HG03469 (cell line): ENCODE measurements around the gene TSHR.
"Not testable (repeated sequence)": the region's sequence is repeated elsewhere in the genome, so short reads cannot be mapped to it uniquely, and the experiment has no call there.

ENCODE experiments used
- ATAC-seq: cut with Tn5 transposase; IDR thresholded peaks from one replicate; pipeline ENCODE4 v1.9.1; 2021; ENCODE audit warnings: mild to moderate bottlenecking, moderate library complexity, moderate number of reproducible peaks; ENCODE audit not compliant: unreplicated experiment

Gene TSHR

DNA sequence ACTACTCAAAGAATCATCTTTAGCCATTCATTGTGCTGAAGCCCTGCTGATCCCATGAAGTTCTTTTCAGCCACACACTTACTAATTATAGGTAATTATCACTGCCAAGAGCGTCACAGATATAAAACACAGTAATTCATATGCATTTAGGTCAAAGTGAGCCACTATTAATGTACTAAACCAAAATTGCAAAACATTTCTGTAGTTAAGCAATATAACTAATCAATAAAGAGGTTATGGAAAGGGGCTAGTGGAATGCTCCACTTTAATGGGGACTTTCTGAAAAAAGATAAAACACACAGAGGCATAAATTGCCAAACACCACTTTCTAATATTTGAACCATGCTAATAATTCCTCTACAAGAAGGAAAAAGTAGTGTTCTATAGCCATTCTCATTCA, 7.1 kb upstream of the TSHR start:
- ATAC-seq = no peak

DNA sequence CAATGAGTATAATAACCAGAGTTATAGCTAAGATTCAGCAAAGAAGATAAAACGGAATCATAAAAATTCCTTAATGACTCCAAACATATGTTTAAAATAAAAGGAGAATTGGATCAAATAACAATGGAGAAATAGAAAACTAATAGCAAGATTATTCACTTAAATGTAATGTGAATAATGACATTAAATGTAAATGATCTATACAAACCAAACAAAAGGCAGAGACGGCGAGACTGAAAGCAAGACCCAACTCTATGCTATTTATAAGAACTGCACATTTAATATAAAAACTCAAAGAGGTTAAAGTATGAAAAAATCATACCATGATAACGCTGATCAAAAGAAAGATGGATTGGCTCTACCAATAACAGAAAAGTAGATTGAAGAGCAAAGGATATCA, 3.9 kb upstream of the TSHR start:
- ATAC-seq = no peak

- not testable (repeated sequence) for ATAC-seq
Observed at GRCh38 chr14:80953211-80953610, 2.2 kb upstream of the TSHR start.

DNA sequence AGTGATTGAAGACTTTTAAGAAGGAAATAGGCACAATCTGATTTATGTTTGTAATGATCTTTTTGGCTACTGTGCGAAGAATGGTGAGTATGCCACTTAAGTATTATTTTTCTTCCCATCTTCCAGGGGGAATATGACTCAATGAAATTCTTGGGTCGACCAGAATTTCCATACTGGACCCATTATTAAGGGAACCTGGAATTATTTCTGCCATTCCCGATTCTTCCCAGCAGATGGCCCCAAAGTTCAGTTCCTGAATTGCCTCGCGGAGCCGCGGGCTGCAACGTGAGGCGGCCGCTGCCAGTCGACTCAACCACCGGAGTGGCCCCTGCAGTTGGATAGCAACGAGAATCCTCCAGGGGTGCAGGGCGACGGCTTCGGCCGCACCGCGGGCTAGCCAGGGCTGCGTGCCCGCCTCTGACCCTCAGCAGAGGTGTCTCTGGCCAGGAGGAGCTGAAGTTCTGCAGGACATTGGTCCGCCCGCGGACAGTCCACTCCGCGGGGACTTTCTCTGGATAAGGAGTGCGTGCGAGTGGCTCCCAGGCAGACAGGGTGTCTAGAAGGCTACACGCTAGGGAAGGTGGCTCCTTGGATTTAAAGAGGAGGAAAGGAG, 628 bp upstream of the TSHR start:
- no peak for ATAC-seq

DNA sequence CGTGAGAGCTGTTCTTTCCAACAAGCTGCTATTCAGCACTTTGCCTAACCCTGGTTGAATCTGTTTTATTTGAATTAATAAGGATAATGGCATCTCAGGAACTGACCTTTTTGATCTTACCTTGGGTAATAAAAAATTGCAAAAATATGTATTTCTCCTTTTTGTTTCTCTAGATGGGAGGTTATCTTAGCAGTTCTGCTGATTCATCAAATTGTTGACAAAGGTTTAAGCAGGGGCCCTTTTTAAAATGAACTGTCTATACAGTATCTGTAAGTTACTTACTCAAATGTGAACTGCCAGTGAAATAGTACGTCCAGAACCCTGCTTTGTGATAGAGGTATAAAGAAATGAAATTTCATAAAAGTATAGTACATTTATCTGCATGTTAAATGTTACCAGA, 681 bp downstream of the TSHR start:
- ATAC-seq = no peak

- ATAC-seq = no peak
Observed at GRCh38 chr14:80956922-80957321, 1.5 kb downstream of the TSHR start.

DNA sequence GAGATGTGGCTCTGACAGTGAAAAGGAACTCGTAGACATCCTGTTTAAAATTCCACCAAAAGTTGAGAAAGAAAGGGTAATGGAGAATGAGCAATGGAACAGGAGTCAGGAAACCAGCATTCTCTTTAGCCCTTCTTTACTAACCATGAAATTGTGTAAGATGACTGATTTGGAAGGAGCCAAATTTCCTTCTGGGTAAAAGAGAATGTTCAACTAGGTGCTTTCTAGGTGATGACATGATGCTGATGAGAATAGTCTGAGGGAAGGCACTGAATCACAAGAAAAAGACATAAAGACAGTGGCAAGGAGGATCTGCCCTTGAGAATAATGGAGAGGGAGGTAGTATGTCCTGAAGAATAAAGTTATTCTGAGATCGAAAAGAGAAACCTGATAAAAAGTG, 2.2 kb downstream of the TSHR start:
- ATAC-seq = no peak

- no peak for ATAC-seq
Observed at GRCh38 chr14:80958226-80958625, 2.8 kb downstream of the TSHR start.

GRCh38 chr14:80958939-80959338, 3.5 kb downstream of the TSHR start:
- no peak for ATAC-seq

GRCh38 chr14:80959496-80959895, 4.1 kb downstream of the TSHR start:
- ATAC-seq = peak; percentile 98

GRCh38 chr14:80965037-80965436, 9.6 kb downstream of the TSHR start:
- ATAC-seq = no peak

DNA sequence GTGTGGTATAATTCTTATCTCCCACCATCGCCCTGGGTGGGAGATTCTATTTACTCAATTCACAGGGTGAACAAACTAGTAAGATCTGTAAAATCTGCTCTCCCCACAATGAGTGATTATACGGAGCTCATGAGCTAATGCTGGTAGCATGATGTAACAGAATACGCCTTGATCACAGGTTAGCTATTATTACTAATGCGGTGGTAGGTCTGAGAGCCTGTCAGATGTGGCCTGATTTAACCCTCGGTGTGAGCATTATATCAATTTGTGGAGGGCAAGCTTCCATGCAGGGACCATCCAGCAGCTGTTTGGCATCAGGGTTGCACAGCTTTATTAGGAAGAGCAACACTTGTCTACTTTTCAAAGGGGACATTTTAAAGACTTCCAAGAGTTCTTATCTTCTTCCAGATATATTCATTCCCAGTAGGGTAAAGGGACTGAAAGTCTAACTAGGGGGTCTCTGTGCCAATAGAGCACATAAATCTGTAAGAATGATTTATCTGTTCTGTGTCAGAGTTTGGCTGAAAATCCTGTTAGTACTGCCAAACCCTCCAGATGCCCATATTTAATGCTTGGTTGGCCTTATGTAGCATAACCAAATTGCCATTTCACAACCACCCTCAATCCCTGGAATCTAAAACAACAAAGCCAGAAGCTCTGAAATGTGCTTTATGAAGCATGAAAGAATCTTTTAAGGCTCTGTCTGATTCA, 18.7 kb downstream of the TSHR start:
- ATAC-seq = no peak

DNA sequence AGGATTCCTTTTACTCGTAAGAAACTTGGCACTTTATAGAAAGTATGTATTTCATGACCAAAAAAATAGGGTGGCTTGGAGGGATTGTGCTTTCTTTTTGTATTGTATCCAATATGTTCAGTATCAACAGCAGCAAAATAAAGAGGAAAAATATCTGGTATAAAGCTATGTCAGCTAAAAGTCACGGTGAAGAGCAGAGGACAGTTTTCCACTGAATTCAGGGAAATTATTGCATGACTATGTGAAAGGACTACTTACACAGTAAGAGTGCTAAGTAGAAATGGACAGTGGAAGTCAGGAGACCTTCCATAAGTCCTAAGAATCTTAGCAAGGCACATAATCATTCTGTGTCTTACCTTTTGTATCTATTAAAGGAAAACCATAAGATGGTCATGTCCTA, 19.3 kb downstream of the TSHR start:
- ATAC-seq = no peak

DNA sequence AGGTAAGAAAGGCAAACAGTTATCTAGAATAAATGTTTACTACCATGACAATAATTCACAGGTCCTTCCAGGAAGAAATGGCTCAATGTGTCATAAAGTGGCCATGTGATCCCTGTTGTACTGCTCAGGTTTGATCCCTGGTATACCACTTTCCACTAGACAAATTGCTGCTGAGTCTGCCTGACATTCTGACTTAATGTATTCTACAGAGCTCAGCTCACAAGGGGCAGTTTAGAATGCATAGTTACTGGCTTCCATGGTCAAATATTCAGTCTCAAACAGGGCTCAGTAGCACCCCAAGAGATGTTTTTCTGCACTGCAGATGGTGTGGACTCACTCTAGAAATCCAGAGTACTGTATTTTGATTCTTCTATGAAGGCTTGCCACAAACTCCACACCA, 21.8 kb downstream of the TSHR start:
- ATAC-seq = peak; percentile 72

- ATAC-seq = no peak
Observed at GRCh38 chr14:80978403-80978802, 23.0 kb downstream of the TSHR start.

DNA sequence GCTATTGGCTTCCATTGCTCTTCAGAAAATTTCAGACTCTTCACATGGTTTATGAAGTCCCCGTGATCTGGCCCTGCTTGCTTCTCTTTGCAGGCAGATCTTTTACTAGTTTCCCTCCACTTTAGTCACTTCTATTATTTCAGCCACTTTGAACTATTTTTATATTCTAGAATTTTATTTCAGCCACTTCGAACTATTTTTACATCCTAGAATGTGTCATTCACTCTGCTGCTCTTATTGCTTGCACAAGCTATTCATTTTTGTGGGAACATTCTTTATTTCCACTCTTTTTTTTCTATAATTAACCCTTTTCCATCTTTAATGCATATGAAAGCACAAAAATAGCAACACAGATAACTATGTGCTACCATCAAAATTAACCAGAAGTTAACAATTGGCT, 24.5 kb downstream of the TSHR start:
- ATAC-seq = no peak

- ATAC-seq = no peak
Observed at GRCh38 chr14:80981156-80981555, 25.7 kb downstream of the TSHR start.

- no peak for ATAC-seq
Observed at GRCh38 chr14:80981673-80982072, 26.3 kb downstream of the TSHR start.

- ATAC-seq = no peak
Observed at GRCh38 chr14:80982711-80983110, 27.3 kb downstream of the TSHR start.

GRCh38 chr14:80987235-80988032, 32.0 kb downstream of the TSHR start:
- peak; percentile 49 for ATAC-seq

GRCh38 chr14:80988192-80988591, 32.8 kb downstream of the TSHR start:
- ATAC-seq = no peak
